NCI-H2171 treated with DMSO at 0.1 percent for 48 hours (cell line): ENCODE data around the gene CNFN.

ENCODE experiments used
- DNase-seq: peaks from one replicate; lab custom pipeline; 2025; lab: John Stamatoyannopoulos, UW

CNFN gene

DNA sequence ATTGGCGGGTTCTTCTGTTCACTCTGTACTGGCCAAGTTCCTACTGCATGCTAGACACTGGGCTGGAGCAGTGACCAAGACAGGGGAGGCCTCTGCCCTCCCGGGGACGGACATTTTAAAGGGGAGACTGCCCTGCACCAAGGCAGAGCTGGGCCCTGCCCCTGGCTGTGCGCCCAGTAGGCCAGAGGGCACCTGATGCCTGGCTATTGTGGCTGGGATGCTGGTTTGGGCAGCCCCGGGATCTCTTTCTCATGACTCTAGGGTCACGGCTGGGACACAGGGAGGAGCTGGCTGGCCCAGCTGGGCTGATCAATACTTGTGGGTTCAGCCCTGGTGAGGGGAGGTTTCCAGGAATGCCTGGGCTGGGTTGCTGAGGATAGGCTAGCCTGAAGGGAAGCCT lies 19.4 kb upstream of the CNFN start:
- no peak for DNase-seq

DNA sequence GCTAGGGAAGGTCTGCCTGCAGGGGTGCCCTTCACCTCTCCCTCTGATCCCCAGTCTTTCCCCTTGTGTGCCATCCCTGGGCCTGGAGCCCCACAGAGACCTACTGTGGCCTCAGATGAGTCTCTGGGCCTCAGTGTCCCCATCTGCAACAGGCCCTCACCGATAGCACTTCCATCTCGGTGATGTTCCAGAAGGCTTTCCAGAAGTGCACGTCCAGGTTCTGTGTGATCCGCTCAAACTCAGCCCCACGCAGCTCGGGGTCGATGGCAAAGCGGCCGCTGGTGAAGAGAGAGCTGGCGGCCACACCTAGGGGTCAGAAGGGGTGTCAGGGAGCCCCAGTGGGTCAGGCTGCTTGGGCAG lies 17.7 kb upstream of the CNFN start:
- no peak for DNase-seq

DNA sequence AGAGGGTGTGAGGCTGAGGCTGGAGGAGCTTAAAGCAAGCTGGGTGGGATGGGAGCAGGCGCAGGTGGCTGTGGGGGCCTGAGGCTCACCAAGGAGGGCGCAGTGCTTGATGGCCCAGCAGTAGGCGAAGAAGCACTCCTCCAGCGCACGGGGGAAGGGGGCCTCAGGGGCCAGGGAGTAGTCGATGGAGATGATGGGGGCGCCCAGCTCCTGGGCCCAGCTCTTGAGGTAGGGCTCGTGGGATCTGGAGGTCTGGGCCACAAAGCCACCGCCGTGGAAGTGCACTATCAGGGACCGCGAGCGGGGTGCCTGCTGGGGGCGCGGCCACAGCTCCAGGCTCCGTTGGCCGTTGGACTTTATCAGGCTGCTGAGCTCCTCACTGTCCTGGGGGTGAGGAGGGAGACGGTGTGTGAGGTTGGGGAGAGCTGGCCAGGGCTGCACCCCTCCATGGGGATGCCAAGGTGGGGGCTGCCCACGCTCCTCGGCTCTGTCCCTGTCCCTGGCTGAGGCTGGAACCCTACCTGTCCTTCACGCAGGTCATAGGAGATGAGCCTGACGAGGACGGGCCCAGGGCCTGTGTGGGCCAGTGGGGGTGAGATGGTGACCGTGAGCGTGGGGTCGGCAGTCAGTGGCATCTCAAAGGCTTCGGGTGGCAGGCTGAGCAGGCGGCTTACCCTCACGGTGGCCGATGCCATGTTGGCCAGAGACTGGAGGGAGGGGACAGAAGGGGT lies 17.2 kb upstream of the CNFN start:
- DNase-seq: no peak

DNA sequence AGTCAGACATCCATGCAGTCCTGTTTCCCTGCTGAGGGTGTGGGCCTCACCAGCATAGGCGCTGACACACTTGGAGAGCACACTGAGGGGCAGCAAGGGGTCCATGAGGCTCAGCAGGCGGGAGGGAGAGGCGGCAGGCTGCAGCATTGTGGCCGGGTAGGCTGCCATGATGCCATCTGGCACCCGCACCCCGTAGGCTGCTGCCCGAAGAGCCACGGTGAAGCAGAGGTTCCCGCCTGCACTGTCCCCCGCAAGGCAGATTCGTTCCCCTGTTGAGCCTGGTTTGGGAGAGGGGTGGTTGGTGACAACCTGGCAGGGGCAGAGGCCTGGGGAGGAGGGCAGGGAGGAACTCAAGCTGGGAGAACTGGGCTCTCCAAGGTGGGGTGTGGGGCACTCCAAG lies 16.0 kb upstream of the CNFN start:
- DNase-seq: no peak

DNA sequence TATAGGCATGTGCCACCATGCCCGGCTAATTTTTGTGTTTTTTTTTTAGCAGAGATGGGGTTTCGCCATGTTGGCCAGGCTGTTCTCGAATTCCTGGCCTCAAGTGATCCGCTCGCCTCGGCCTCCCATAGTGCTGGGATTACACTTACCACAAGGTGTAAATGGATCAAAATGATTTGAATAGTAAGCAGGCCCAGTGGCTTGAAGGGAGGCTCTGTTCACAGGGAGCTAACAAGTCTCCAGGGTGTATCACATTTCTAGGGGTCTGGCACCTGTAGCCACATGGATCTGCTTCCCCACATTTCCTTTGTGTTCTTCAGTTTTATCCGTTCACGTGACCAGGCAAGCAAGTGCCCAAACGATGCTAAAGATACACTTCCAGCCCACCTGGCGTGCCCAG lies 13.5 kb upstream of the CNFN start:
- peak; percentile 96 for DNase-seq

DNA sequence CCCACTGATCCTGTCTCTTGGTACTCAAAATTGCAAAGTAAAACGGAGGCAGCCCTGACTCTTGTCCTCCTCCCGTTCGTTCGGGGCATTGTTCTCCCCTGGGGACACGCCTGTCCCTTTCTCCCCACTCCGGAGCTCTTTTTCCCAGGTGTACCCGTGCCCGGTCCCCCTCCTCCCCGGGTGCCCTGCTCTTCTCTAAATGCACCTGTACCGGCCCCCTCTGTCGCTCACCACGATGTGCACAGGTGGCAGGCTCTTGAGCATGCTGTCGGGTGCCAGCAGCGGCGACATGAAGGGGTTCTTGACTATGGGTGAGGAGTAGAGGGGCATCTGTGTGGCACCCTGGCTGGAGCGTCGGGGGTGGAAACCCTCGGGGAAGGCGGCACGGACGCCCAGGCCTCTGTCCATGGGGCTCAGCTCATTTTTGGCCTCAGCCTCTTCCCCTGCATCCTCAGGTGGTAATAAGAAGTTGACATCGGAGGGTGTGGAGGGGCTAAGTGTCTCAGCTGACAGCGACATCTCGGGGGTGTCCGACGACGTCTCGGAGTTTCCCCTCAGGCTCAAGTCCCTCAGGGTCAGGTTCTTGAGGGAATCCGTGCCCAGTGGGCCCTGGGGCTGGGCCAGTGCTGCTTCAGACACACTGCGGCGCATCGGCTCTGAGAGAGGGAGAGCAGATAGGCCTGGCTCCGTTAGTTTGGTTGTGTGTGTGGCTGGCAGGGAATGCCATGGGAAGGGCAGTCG lies 12.4 kb upstream of the CNFN start:
- DNase-seq: peak; percentile 60

DNA sequence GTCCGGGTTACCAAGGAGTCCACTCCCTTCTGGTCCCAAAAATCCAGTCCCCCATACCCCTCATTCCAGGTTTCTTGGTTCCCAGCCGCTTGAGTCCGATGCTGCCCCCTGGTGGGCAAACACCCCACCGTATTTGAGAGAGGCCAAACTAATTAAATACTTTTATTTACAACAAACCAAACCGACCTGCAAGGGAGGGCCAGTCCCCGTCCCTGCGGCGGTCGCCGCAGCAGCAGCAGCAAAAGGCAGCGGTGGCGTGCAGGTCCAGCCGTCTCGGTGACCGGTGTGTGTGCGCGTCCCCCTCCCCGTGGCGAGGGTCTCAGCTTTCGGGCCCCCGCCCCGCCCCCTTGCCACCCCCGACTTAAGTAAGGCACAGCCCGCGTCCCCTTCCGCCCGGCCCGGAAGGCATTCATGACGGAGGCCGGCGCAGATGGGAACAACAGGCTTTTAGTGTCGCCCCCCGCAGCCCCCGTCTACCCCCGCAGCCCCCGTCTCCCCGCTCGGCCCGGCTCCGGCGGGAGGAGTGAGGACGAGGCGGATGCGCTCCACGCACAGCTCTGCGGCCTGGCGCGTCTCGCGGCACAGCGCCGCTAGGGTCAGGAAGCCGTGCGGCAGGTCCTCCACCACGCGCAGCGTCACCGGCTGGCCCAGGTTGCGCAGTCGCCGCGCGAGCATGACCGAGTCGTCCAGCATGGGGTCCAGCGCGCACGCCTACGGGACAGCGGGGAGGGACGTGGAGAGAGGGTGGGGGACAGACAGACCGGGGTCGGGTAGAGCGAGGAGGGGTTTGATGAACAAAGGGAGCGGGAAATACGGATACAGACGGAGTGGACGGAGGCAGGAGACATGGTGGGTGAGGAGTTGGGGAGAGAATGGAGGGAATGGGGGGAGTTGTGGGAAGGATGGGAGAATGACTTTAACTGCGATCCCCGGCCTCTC lies 11.5 kb upstream of the CNFN start:
- DNase-seq: peak; percentile 74

DNA sequence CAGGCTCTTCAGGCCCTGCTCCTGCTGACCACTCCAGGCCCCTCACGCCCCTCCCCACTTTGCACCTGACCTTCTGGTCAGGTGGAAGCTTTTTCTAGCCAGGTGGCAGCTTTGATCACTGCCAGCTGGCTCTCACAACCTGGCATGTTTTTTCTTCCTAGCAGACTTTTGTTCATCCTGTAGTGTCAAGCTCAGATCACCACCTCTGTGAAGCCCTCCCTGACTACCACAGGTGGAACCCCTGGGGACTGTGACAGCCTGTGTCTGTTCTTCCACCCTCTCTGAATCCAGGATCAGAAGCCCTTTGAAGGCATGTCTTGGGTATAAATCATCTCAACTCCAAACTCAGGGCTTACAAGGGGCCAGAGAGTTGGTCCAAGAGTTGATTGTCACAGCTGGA lies 10.3 kb upstream of the CNFN start:
- no peak for DNase-seq

DNA sequence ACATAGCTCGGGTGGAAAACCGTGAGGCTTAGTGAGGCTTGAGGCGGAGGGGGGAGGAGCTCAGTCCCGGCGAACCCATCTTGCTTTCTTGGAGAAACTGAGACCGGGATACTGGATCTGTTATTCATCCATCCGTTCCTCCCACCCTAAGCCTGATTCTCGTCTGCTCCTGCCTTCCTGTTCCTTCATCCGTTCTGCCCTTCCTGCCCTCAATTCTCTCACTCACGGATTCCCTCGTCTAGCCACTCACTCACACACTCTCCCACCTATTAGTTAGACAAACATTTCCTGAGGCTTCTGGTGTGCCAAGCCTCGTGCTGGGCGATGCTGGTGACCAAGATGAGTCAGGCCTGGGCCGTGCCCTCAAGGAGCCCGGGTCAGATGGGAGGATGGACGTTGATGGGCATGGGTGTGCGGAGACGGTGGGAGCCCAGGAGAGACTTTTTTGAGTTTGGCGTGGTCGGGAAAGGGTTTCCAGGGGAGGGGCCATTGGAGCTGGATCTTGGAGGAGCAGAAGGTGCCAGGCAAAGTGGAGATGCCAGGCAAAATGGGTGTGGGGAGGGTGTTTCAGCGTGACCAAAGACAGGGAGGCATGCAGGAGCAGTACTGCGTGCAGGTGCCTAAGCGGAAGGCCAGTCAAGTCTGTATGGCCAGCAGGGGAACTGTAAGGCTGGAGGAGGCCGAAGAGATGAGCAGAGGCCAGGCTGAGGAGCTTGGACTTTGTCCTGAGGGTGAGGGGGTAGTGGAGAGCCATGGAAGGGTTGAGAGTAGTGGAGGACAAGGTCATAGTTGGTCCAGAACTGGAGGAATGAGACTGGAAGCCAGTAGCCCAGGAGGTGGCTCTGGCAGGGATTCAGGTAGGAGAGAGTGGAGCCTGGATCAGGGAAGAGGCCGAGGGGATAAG lies 7.4 kb upstream of the CNFN start:
- no peak for DNase-seq

DNA sequence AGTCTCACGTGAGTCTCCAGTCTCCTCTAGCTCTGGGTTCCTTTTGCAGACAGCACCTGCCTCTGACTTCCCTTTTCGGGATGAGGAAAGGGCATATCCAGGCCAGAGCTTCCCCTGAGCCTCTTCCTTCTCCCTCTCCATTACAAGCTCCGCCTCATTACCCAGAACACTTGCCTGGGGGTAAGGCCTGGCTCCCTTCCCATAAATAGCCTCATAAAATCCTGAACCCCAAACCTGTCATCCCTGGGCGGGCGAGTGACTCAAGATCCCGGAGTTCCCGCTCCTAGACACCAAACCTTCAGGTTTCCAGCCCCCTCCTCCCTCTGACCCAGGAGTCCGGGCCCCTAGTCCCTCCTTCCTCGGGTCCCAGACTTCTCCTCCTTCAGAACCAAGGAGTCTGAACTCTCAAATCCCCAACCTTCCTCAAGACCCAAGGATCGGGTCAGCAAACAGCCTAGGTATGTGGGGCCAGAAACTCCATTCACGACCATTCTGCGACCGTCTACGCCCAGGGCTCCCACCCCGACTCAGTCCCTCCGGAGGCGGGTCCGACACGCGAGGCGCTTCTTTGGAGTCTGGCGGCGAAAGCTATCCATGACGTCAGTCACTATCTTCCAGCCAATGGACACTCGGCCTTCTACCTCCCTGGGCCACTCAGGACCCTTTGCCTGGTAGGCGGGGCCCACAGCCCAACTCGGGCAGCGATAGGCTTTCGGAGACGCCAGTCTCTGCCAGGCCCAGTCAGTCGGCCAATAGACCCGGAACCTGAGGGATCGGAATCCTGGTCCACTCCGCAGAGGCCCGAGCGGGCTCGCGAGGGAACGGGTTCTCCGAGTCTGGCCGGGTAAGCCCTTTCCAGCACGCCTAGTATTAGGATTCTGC lies 6.5 kb upstream of the CNFN start:
- peak; percentile 96 for DNase-seq

DNA sequence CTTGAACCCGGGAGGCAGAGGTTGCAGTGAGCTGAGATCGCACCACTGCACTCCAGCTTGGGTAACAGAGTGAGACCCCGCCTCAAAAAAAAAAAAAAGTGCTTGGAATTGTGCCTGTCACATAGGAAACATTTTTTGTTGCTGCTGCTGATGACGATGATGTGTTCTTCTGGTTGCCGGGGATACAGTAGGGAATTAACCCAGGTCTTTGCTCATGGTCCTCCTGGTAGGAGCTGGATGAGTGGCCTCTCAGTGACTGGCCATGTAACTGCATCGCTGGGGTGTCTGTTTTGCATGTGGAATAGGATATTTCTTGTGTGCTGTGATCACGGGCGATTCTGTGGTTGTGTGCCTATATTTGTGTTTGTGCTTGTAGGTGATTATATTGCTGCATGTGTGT lies 4.7 kb upstream of the CNFN start:
- DNase-seq: no peak

DNA sequence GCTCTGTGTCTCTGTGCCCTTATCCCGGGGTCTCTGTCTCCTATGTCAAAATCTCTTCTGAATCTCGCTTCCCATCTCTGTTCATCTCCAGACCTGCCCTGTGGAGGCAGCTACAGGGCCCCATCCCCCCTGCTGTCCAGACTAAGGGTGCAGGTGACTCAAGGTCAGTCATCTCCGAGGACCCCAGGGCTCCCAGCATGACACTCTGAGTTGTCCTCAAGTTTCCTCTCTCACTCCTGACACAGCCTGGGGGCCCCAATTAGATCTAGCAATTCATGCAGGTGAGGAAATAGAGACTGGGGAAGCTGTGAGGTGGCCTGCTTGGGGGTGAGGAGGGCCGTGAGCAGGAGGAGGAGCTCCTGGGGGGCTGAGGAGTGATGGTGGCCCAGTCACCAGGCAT lies 2.1 kb upstream of the CNFN start:
- DNase-seq: no peak

DNA sequence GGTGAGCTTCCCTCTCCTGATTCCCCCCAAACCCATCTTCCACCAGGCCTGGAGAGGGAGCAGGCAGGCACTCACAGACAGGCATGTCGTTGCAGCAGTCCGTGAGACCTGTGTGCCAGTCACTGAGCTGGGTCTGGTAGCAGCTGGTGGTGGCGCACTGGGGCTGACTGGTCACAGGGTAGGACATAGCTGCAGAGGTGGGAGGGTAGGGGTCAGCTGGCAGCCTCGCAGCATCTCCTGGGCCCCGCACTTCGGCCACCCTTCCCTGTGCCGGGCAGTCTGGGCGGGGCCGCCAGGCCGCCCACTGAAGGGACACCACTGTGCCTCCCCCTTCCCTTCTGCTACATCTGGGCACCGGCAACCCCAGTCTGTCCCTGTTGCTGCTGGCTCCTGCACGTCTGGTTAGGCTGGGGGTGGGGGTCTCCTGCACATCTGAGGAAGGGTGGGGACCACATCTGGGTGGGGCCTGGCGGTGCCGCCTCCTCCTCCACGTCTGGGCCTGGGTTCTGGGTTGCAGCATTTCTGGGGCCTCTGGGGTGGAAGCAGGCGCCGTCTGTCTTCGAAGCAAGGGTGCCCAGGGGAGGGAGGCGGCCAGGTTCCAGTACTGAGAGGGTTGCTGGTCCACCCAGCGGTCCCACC lies 1.1 kb downstream of the CNFN start:
- no peak for DNase-seq

DNA sequence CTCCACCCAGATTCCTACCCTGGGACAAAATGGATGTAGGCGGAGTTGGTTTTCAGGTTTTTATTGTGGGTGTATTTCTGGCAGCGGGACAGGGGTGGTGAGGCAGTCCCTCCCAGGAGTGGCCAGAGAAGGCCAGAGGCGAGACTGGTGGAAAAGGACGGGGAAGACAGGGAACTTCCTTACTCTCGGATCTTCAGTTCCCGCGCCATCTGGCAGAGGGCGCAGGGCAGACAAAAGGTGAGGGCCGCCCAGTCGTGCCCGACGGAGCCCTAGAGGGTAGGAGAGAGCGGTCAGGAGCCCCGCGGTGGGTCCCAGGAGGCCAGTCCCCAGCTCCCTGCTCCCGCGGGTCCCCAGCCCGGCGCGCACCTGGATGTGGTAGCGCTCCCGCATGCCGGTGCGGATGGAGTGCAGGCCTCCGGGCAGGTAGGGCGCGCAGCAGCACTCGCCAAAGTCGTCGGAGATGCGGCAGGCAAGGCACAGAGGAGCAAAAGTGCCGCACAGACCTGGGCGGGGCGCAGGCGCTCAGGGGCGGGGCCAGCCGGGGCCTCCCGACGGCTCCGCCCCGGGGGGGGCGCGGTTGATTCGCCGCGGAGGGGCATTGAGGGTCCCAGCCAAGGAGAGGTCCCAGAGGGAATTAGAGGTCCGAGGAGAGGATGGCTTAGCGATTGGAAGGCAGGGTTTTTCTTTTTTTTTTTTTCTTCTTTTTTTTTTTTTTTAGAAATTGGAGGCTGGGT lies 3.0 kb downstream of the CNFN start:
- peak; percentile 85 for DNase-seq

DNA sequence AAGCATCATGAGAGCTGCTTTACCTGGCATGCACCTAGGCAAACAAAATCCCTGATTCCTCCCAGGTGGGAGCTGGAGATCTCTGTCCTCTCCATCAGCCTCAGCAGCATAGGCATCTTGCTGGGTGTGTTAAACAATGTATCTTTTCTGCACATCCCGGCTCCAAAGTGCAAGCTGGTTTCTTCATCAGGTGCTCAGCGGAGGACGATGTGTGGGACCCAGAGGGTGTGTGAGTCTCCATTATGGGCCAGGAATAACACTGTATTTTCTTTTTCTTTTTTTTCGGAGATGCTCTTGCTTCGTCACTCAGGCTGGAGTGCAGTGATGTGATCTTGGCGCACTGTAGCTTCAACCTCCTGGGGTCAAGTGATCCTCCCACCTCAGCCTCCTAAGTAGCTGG lies 9.9 kb downstream of the CNFN start:
- DNase-seq: no peak

DNA sequence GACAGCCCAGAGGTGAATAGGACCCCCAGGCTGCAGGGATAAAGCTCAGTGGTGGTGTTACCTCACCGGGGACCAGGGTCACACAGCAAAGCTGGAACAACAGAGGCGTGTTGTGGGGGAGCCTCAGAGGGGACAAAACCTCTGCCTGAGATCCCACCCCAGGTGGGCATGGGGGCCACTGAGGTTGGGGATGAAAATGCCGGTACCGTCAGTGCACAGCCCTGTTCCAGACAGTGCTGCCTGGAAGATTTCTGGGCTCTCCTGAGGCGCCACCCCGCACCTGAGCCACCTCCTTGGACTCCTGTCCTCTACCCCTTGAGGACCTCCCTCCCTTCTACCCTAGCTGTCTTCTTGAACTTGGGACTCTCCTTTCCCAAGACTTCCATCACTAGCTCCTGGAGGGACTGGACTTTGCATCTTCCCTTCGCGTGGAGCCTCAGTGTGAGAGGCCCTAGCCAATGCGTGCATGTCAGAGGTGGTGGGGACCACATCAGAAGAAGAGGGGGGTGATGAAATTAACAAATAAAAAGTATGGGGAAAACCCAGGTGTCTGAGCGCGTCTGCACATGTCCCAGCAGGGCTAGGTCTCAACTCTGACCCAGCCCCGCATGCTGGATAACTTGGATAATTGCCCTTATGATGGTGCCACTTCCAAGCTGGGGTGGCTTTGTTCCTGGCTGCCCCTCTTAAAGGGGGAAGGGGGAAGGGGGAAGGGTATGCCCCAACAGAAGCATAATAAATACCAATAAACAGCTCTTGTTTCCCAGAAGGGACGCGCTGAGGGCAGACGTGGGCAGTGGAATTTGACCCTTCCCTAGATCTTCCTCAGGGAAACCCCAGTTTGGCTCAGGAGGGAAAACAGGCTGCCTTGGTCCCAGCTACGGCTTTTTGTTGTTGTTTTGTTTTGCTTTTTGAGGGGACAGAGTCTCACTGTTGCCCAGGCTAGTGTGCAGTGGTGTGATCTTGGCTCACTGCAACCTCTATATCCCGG lies 11.6 kb downstream of the CNFN start:
- no peak for DNase-seq

DNA sequence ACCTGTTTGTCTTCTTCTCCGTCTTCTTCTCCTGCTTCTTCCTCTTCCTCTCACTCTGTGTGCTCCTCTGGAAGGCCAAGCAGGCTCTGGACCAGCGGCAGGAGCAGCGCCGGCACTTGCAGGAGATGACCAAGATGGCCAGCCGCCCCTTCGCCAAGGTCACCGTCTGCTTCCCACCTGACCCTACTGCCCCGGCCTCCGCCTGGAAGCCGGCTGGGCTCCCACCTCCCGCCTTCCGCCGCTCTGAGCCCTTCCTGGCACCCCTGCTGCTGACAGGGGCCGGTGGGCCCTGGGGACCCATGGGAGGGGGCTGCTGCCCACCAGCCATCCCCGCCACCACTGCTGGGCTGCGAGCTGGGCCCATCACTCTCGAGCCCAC lies 13.9 kb downstream of the CNFN start:
- no peak for DNase-seq
